K562 (cell line): ENCODE data around the gene AHNAK. TPM values are rescaled to one million over a fixed set of nuclear protein-coding genes. Genes with fewer than 3 reads are reported as not detected.
A peak's percentile ranks its signal among the peaks of the same experiment; 100 is the strongest.

ENCODE experiments used
- ARNT ChIP-seq, 2 experiments: fragments of 450-650 bp; IDR thresholded peaks; 2 replicates each; pipeline ENCODE4 v1.6.1; 2016; ENCODE audit warnings: mild to moderate bottlenecking in 1 of 2
- DPF2 ChIP-seq: fragments of 450-650 bp; IDR thresholded peaks from 2 replicates; pipeline ENCODE4 v1.6.1; 2016
- FOXK2 ChIP-seq, 2 experiments: fragments of 450-650 bp; IDR thresholded peaks in 1 of 2; conservative IDR thresholded peaks in 1 of 2; 2 replicates each; pipeline ENCODE4 v1.6.1; 2016; ENCODE audit warnings: low read depth in 2 of 2, mild to moderate bottlenecking in 1 of 2
- GTF2E2 ChIP-seq: fragments of 200-800 bp; sonication (Bioruptor generic); IDR thresholded peaks from 2 replicates; pipeline ENCODE4 v1.6.1; 2016; ENCODE audit warnings: missing genetic modification characterization, missing compliant biosample characterization
- HNRNPLL ChIP-seq: fragments of 200-400 bp; formaldehyde crosslinking; IDR thresholded peaks from 2 replicates; pipeline ENCODE4 v1.6.1; 2017; ENCODE audit warnings: low read length, low read depth, mild to moderate bottlenecking; ENCODE audit not compliant: poor library complexity, severe bottlenecking
- MEIS2 ChIP-seq: fragments of 450-650 bp; IDR thresholded peaks from 2 replicates; pipeline ENCODE4 v1.6.1; 2014; ENCODE audit warnings: mild to moderate bottlenecking; ENCODE audit not compliant: partially characterized antibody
- RBFOX2 ChIP-seq: fragments of 200-400 bp; formaldehyde crosslinking; IDR thresholded peaks from 2 replicates; pipeline ENCODE4 v1.6.1; 2017; ENCODE audit warnings: low read depth, mild to moderate bottlenecking, low read length, moderate library complexity
- RBM22 ChIP-seq: fragments of 200-400 bp; formaldehyde crosslinking; IDR thresholded peaks from 2 replicates; pipeline ENCODE4 v1.6.1; 2018; ENCODE audit warnings: low read length, low read depth; ENCODE audit not compliant: poor library complexity, severe bottlenecking
- SNIP1 ChIP-seq: fragments of 450-650 bp; IDR thresholded peaks from 2 replicates; pipeline ENCODE4 v1.7.1; 2017; ENCODE audit warnings: low read depth, mild to moderate bottlenecking
- SUPT5H ChIP-seq: fragments of 450-650 bp; IDR thresholded peaks from 2 replicates; pipeline ENCODE4 v1.6.1; 2016
- TAF9B ChIP-seq: fragments of 450-650 bp; IDR thresholded peaks from 2 replicates; pipeline ENCODE4 v1.6.1; 2018; ENCODE audit warnings: mild to moderate bottlenecking; ENCODE audit not compliant: partially characterized antibody
- TRIM28 ChIP-seq: fragments of 450-650 bp; IDR thresholded peaks from 2 replicates; pipeline ENCODE4 v1.6.1; 2017
- ZNF644 ChIP-seq: fragments of 200-800 bp; sonication (Bioruptor generic); IDR thresholded peaks from 2 replicates; pipeline ENCODE4 v1.6.1; 2016; ENCODE audit warnings: low read depth, missing genetic modification characterization, missing compliant biosample characterization
- ZNF785 ChIP-seq: fragments of 250-450 bp; sonication (Bioruptor Pico); IDR thresholded peaks from 2 replicates; pipeline ENCODE4 v1.4.0; 2020; ENCODE audit warnings: mild to moderate bottlenecking
- ZSCAN32 ChIP-seq: fragments of 450-650 bp; formaldehyde crosslinking; IDR thresholded peaks from 2 replicates; pipeline ENCODE4 v1.4.0; 2020; ENCODE audit warnings: mild to moderate bottlenecking, moderate library complexity
- polyA plus RNA-seq, 8 experiments: library from polyadenylated mRNA; depleted of rRNA in 4 of 8; stranded (reverse) in 5 of 8; unstranded in 3 of 8; fragments of >200 nt; fragmentation: Nextera tagmentation in 2 of 8; fragmentation: Illumina TruSeq in 1 of 8; extraction: Ambion mirVana in 2 of 8; extraction: Trizol in 1 of 8; gene quantifications; 2 replicates each; pipeline versions ENCODE4 v1.2.1 to v1.2.3, GENCODE V29; 2011 to 2014; ENCODE audit warnings: inconsistent platforms in 1 of 8, missing spikeins in 1 of 8
- total RNA-seq, 7 experiments: library from RNA; depleted of rRNA in 6 of 7; stranded (reverse); fragments of >200 nt in 6 of 7; fragmentation: Illumina TruSeq in 2 of 7; extraction: Trizol in 2 of 7; gene quantifications; 2 replicates each; pipeline versions ENCODE4 v1.2.1 to v1.2.3, GENCODE V29; 2011 to 2021; ENCODE audit warnings: low replicate concordance in 1 of 7
- TF ChIP-seq, protein P1 (sequence below): fragments of 450-650 bp; IDR thresholded peaks from 2 replicates; pipeline ENCODE4 v1.6.1; 2016
- TF ChIP-seq, protein P2 (sequence below): fragments of 450-650 bp; IDR thresholded peaks from 2 replicates; pipeline ENCODE4 v1.7.0; 2016; ENCODE audit warnings: borderline replicate concordance
- TF ChIP-seq, protein P3 (sequence below): IDR thresholded peaks from 2 replicates; pipeline ENCODE4 v1.6.1; 2016; ENCODE audit warnings: missing genetic modification characterization, missing compliant biosample characterization
- TF ChIP-seq, protein P4 (sequence below): fragments of 450-650 bp; formaldehyde crosslinking; IDR thresholded peaks from 2 replicates; pipeline ENCODE4 v1.4.0; 2022; ENCODE audit warnings: missing genetic modification characterization
- TF ChIP-seq, protein P5 (sequence below): sonication (generic); formaldehyde crosslinking; IDR thresholded peaks from 2 replicates; pipeline ENCODE4 v1.9.0; 2022; ENCODE audit warnings: mild to moderate bottlenecking, missing genetic modification reagents
- TF ChIP-seq, protein P6 (sequence below): sonication (generic); formaldehyde crosslinking; IDR thresholded peaks from 2 replicates; pipeline ENCODE4 v1.8.0; 2022; ENCODE audit warnings: mild to moderate bottlenecking, low read depth, missing genetic modification reagents

AHNAK gene
- total and polyA plus RNA-seq, 9 of the 15 experiments (the other 6 are each of a cell fraction or from before 2014, with no cell fraction given) = 1.5 to 89.7 (median 45.0) TPM

DNA sequence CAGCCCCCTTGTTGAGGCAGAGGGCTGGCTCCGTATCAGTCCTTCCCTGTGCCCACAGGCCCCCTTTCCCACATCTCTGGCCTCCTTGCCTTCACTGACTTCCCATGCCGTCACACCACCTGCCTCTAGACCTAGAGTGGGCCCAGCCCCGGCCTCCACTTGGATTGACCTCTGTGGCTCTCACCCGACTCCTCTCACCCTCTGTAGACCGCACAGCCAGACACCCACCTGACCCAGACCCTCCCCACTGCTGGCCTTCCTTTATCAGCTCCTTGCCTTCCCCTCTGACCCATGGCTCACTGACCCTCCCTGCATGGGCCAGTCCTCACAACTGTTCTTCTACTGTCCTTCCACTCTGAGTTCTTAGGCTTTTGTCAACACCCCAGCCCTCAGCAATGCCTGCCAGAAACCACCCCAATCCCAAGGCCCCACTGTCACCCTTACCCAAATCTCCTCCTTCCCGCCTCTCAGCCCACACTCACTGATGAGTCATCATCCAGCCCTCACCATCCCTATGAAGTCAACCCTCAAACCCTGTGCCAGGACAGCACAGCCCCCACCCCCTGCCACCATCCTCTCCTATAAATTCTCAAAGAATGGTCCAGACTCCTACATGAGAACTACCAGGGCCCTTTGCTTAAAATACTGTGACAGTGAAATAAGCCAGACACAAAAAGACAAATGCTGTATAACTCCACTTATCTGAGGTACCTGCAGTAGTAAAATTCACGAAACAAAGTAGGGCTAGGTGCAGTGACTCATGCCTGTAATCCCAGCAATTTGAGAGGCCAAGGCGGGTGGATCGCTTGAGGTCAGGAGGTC, 74.3 kb downstream of the AHNAK start (continued):
- TF ChIP-seq, protein P1, sequence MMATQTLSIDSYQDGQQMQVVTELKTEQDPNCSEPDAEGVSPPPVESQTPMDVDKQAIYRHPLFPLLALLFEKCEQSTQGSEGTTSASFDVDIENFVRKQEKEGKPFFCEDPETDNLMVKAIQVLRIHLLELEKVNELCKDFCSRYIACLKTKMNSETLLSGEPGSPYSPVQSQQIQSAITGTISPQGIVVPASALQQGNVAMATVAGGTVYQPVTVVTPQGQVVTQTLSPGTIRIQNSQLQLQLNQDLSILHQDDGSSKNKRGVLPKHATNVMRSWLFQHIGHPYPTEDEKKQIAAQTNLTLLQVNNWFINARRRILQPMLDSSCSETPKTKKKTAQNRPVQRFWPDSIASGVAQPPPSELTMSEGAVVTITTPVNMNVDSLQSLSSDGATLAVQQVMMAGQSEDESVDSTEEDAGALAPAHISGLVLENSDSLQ = peak; percentile 38
- peak; percentile 95 for TF ChIP-seq DPF2
- peak; percentile 61 to 75; a peak in 3 of 4 replicates for TF ChIP-seq FOXK2 (conservative IDR thresholded peaks at IDR 0.05 in 1 of 2, IDR thresholded peaks at IDR 0.05 in 1 of 2; ENCODE audit: low read depth in 2 of 2)
- TF ChIP-seq, protein P2, sequence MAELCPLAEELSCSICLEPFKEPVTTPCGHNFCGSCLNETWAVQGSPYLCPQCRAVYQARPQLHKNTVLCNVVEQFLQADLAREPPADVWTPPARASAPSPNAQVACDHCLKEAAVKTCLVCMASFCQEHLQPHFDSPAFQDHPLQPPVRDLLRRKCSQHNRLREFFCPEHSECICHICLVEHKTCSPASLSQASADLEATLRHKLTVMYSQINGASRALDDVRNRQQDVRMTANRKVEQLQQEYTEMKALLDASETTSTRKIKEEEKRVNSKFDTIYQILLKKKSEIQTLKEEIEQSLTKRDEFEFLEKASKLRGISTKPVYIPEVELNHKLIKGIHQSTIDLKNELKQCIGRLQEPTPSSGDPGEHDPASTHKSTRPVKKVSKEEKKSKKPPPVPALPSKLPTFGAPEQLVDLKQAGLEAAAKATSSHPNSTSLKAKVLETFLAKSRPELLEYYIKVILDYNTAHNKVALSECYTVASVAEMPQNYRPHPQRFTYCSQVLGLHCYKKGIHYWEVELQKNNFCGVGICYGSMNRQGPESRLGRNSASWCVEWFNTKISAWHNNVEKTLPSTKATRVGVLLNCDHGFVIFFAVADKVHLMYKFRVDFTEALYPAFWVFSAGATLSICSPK = no peak
- TF ChIP-seq SUPT5H = no peak
- TF ChIP-seq, protein P3, sequence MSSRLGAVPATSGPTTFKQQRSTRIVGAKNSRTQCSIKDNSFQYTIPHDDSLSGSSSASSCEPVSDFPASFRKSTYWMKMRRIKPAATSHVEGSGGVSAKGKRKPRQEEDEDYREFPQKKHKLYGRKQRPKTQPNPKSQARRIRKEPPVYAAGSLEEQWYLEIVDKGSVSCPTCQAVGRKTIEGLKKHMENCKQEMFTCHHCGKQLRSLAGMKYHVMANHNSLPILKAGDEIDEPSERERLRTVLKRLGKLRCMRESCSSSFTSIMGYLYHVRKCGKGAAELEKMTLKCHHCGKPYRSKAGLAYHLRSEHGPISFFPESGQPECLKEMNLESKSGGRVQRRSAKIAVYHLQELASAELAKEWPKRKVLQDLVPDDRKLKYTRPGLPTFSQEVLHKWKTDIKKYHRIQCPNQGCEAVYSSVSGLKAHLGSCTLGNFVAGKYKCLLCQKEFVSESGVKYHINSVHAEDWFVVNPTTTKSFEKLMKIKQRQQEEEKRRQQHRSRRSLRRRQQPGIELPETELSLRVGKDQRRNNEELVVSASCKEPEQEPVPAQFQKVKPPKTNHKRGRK (tag) = no peak
- TF ChIP-seq MEIS2 = peak; percentile 37
- TF ChIP-seq, protein P4, sequence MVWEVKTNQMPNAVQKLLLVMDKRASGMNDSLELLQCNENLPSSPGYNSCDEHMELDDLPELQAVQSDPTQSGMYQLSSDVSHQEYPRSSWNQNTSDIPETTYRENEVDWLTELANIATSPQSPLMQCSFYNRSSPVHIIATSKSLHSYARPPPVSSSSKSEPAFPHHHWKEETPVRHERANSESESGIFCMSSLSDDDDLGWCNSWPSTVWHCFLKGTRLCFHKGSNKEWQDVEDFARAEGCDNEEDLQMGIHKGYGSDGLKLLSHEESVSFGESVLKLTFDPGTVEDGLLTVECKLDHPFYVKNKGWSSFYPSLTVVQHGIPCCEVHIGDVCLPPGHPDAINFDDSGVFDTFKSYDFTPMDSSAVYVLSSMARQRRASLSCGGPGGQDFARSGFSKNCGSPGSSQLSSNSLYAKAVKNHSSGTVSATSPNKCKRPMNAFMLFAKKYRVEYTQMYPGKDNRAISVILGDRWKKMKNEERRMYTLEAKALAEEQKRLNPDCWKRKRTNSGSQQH = peak; percentile 64; the same call in 1 of the 2 replicates
- TF ChIP-seq, protein P5, sequence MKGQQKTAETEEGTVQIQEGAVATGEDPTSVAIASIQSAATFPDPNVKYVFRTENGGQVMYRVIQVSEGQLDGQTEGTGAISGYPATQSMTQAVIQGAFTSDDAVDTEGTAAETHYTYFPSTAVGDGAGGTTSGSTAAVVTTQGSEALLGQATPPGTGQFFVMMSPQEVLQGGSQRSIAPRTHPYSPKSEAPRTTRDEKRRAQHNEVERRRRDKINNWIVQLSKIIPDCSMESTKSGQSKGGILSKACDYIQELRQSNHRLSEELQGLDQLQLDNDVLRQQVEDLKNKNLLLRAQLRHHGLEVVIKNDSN = no peak
- no peak for TF ChIP-seq ZNF785 (CRISPR knock-in tag)
- no peak for TF ChIP-seq ZNF644
- no peak for TF ChIP-seq TAF9B
- TF ChIP-seq ZSCAN32 (CRISPR knock-in tag) = no peak
- no peak for TF ChIP-seq GTF2E2 (tag)
- TF ChIP-seq SNIP1 = no peak
- TF ChIP-seq HNRNPLL = peak; percentile 38
- TF ChIP-seq ARNT (IDR thresholded peaks at IDR 0.05) = 0 out of 4 replicates have a peak, but pooled peaks of 1 of the 2 experiments have one; percentile 18
- TF ChIP-seq RBM22 = no peak
- peak; percentile 43; the same call in 1 of the 2 replicates for TF ChIP-seq RBFOX2
- TF ChIP-seq, protein P6, sequence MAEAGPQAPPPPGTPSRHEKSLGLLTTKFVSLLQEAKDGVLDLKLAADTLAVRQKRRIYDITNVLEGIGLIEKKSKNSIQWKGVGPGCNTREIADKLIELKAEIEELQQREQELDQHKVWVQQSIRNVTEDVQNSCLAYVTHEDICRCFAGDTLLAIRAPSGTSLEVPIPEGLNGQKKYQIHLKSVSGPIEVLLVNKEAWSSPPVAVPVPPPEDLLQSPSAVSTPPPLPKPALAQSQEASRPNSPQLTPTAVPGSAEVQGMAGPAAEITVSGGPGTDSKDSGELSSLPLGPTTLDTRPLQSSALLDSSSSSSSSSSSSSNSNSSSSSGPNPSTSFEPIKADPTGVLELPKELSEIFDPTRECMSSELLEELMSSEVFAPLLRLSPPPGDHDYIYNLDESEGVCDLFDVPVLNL (CRISPR knock-in tag) = no peak
- no peak for TF ChIP-seq TRIM28
